NCI-H460 (cell line): ENCODE measurements around the gene DIP2B. TPM values are rescaled to one million over a fixed set of nuclear protein-coding genes. Genes with fewer than 3 reads are reported as not detected.

Experiments
- DNase-seq: peaks from one replicate; pipeline ENCODE4 v3.0.0-alpha.2; 2016; ENCODE audit warnings: low read depth; ENCODE audit errors: extremely low read depth
- total RNA-seq: library from RNA; depleted of rRNA; stranded (reverse); fragments of >200 nt; shearing (Covaris generic); gene quantifications from 2 replicates; pipeline ENCODE4 v1.2.3, GENCODE V29; 2014

The DIP2B gene
- total RNA-seq, 1 experiment from 2014 or later: 17.8 TPM

GRCh38 chr12:50573271-50573670 is 68.5 kb downstream of the DIP2B start:
- no peak for DNase-seq

- no peak for DNase-seq
Measured at GRCh38 chr12:50574601-50575348, 70.0 kb downstream of the DIP2B start.

GRCh38 chr12:50579757-50580267 is 75.0 kb downstream of the DIP2B start:
- DNase-seq: no peak

- DNase-seq: no peak
Measured at GRCh38 chr12:50580436-50580835, 75.7 kb downstream of the DIP2B start.

GRCh38 chr12:50581226-50582184 is 76.7 kb downstream of the DIP2B start:
- no peak for DNase-seq

GRCh38 chr12:50584135-50584534 is 79.3 kb downstream of the DIP2B start:
- no peak for DNase-seq

GRCh38 chr12:50589650-50590435 is 85.1 kb downstream of the DIP2B start:
- DNase-seq: no peak

GRCh38 chr12:50590869-50591268 is 86.1 kb downstream of the DIP2B start:
- no peak for DNase-seq

GRCh38 chr12:50595667-50596066 is 90.9 kb downstream of the DIP2B start:
- DNase-seq: no peak

GRCh38 chr12:50597200-50598195 is 92.7 kb downstream of the DIP2B start:
- DNase-seq: peak; percentile 33

- no peak for DNase-seq
Measured at GRCh38 chr12:50598321-50598862, 93.6 kb downstream of the DIP2B start.

GRCh38 chr12:50599366-50600095 is 94.7 kb downstream of the DIP2B start:
- no peak for DNase-seq

- no peak for DNase-seq
Measured at GRCh38 chr12:50600364-50600763, 95.6 kb downstream of the DIP2B start.

- DNase-seq: no peak
Measured at GRCh38 chr12:50603817-50604639, 99.2 kb downstream of the DIP2B start.

- DNase-seq: no peak
Measured at GRCh38 chr12:50604640-50604920, 99.8 kb downstream of the DIP2B start.

GRCh38 chr12:50606675-50607375 is 102.0 kb downstream of the DIP2B start:
- no peak for DNase-seq

GRCh38 chr12:50609292-50609874 is 104.6 kb downstream of the DIP2B start:
- DNase-seq: no peak
